GM18867 (cell line): ENCODE results near the gene OXNAD1.
"Not testable (repeated sequence)": the region's sequence is repeated elsewhere in the genome, so short reads cannot be mapped to it uniquely, and the experiment has no call there.

ENCODE experiments used
- ATAC-seq: cut with Tn5 transposase; IDR thresholded peaks from one replicate; pipeline ENCODE4 v1.9.1; 2021; ENCODE audit warnings: mild to moderate bottlenecking, moderate library complexity; ENCODE audit not compliant: unreplicated experiment

The OXNAD1 gene

GRCh38 chr3:16303037-16303575 lies 38.1 kb downstream of the OXNAD1 start:
- ATAC-seq = no peak

GRCh38 chr3:16304061-16305010 lies 39.3 kb downstream of the OXNAD1 start:
- no peak for ATAC-seq

- no peak for ATAC-seq
These were observed 40.1 kb downstream of the OXNAD1 start for GRCh38 chr3:16305111-16305541.

GRCh38 chr3:16307832-16308531 lies 43.0 kb downstream of the OXNAD1 start:
- ATAC-seq = no peak

GRCh38 chr3:16308727-16309126 lies 43.7 kb downstream of the OXNAD1 start:
- ATAC-seq = no peak

- peak; percentile 92 for ATAC-seq
These were observed 44.5 kb downstream of the OXNAD1 start for GRCh38 chr3:16309558-16309957.

GRCh38 chr3:16310486-16310885 lies 45.5 kb downstream of the OXNAD1 start:
- ATAC-seq = not testable (repeated sequence)

GRCh38 chr3:16311960-16312451 lies 47.0 kb downstream of the OXNAD1 start:
- peak; percentile 43 for ATAC-seq

- no peak for ATAC-seq
These were observed 49.1 kb downstream of the OXNAD1 start for GRCh38 chr3:16313886-16314645.

GRCh38 chr3:16315623-16316022 lies 50.6 kb downstream of the OXNAD1 start:
- no peak for ATAC-seq

- ATAC-seq = no peak
These were observed 51.4 kb downstream of the OXNAD1 start for GRCh38 chr3:16316396-16316795.

GRCh38 chr3:16316847-16317560 lies 52.0 kb downstream of the OXNAD1 start:
- ATAC-seq = no peak

GRCh38 chr3:16317561-16317945 lies 52.5 kb downstream of the OXNAD1 start:
- no peak for ATAC-seq

- no peak for ATAC-seq
These were observed 53.2 kb downstream of the OXNAD1 start for GRCh38 chr3:16318176-16318575.

GRCh38 chr3:16319307-16319706 lies 54.3 kb downstream of the OXNAD1 start:
- no peak for ATAC-seq

- ATAC-seq = no peak
These were observed 54.7 kb downstream of the OXNAD1 start for GRCh38 chr3:16319723-16320122.

GRCh38 chr3:16320711-16321110 lies 55.7 kb downstream of the OXNAD1 start:
- no peak for ATAC-seq

- ATAC-seq = no peak
These were observed 57.2 kb downstream of the OXNAD1 start for GRCh38 chr3:16322189-16322588.

GRCh38 chr3:16323737-16324136 lies 58.7 kb downstream of the OXNAD1 start:
- ATAC-seq = no peak

- no peak for ATAC-seq
These were observed 60.8 kb downstream of the OXNAD1 start for GRCh38 chr3:16325850-16326249.
